Activated B cell treated with CpG ODN at 0.5 μM for 24 hours (primary cell): ENCODE results near the gene NCKAP5. TPM values are rescaled to one million over a fixed set of nuclear protein-coding genes. Genes with fewer than 3 reads are reported as not detected.

ENCODE experiments used
- ATAC-seq: fragments of 200-7000 bp; cut with Tn5 transposase; one replicate; pipeline ENCODE4 v1.10.0; 2021; ENCODE audit warnings: low read depth, mild to moderate bottlenecking, moderate library complexity
- CTCF ChIA-PET: fragments of 350-600 bp; sonication (Branson Sonifier 250); formaldehyde crosslinking; loops from one replicate; lab custom pipeline; 2021; ENCODE audit warnings: antibody characterized with exemption; lab: Charles Lee
- POLR2A ChIA-PET: fragments of 350-600 bp; sonication (Branson Sonifier 250); formaldehyde crosslinking; loops from one replicate; lab custom pipeline; 2021; ENCODE audit warnings: antibody characterized with exemption; lab: Charles Lee
- DNase-seq: peaks from one replicate; pipeline ENCODE4 v3.0.0; 2022
- H3K27ac Mint-ChIP-seq: one replicate; pipeline ENCODE4 v1.8.0; 2020; ENCODE audit warnings: mixed read lengths
- H3K27me3 Mint-ChIP-seq: one replicate; pipeline ENCODE4 v1.8.0; 2021; ENCODE audit warnings: mixed read lengths
- H3K36me3 Mint-ChIP-seq: one replicate; pipeline ENCODE4 v1.8.0; 2021; ENCODE audit warnings: low read depth, mixed read lengths
- H3K4me1 Mint-ChIP-seq: one replicate; pipeline ENCODE4 v1.8.0; 2021; ENCODE audit warnings: mixed read lengths
- H3K4me3 Mint-ChIP-seq: one replicate; pipeline ENCODE4 v1.8.0; 2020; ENCODE audit warnings: mild to moderate bottlenecking, mixed read lengths
- H3K9me3 Mint-ChIP-seq: one replicate; pipeline ENCODE4 v1.8.0; 2020; ENCODE audit warnings: mixed read lengths
- intact Hi-C: fragments of 100-400 bp; cut with micrococcal nuclease; formaldehyde crosslinking; loops from one replicate; pipeline ENCODE4 v1.15.1; 2024
- total RNA-seq: library from RNA; stranded (reverse); gene quantifications from 2 replicates; pipeline ENCODE4 v1.2.3, GENCODE V29; 2022
- TF ChIP-seq, protein P1 (sequence below): fragments of 200-600 bp; IDR thresholded peaks from one replicate; pipeline ENCODE4 v1.8.0; 2022; ENCODE audit warnings: antibody characterized with exemption, mild to moderate bottlenecking

NCKAP5 gene
- total RNA-seq, 1 donor from 2014 or later = not detected

DNA sequence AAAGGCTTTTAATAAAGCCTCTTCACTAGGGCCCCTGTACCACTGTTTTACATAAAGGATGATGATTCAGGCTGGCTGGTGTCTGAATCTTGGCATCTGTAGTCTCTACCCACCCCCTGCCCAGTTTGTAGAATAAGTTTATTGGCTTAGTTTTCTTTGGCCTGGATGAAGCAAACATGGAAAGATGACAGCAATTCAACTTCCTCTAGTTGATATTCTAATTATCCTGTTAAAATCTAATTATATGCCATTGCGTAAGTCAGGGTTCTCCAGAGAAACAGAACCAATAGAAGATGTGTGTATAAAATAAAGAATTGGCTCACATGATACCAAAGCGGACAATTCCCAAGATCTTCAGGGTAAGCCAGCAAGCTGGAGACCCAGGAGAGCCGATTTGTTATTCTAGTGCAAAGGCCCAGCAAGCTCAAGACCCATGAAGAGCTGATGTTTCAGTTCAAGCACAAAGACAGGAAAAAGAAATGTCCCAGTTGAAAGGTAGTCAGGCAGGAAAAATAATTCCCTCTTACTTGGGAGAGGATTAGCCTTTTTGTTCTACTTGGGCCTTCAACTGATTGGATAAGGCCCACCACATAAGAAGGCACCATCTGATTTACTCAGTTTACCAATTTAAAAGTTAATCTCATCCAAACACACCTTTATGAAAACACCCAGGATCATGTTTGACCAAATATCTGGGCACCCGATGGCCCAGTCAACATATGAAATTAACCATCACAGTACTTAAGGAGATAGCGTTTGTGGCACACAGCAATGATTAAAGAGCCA, 815.6 kb downstream of the NCKAP5 start:
- no peaks in the 10 kb centered on the region for H3K27me3 Mint-ChIP-seq
- CTCF ChIA-PET = no interaction called here
- TF ChIP-seq, protein P1, sequence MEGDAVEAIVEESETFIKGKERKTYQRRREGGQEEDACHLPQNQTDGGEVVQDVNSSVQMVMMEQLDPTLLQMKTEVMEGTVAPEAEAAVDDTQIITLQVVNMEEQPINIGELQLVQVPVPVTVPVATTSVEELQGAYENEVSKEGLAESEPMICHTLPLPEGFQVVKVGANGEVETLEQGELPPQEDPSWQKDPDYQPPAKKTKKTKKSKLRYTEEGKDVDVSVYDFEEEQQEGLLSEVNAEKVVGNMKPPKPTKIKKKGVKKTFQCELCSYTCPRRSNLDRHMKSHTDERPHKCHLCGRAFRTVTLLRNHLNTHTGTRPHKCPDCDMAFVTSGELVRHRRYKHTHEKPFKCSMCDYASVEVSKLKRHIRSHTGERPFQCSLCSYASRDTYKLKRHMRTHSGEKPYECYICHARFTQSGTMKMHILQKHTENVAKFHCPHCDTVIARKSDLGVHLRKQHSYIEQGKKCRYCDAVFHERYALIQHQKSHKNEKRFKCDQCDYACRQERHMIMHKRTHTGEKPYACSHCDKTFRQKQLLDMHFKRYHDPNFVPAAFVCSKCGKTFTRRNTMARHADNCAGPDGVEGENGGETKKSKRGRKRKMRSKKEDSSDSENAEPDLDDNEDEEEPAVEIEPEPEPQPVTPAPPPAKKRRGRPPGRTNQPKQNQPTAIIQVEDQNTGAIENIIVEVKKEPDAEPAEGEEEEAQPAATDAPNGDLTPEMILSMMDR = no peak
- H3K9me3 Mint-ChIP-seq = peaks cover 3% of the 10 kb centered on the region
- no peak overlapping the region for H3K27ac Mint-ChIP-seq
- DNase-seq (no peak), ATAC-seq (no peak)
- no peaks in the 10 kb centered on the region for H3K4me1 Mint-ChIP-seq
- POLR2A ChIA-PET = no interaction called here
- no peaks in the 10 kb centered on the region for H3K36me3 Mint-ChIP-seq
- intact Hi-C loops = loop anchor here (1.0 kb wide), 1 partner anchor 17 kb away; no protein-coding TSS in a partner anchor
- H3K4me3 Mint-ChIP-seq = no peak overlapping the region

DNA sequence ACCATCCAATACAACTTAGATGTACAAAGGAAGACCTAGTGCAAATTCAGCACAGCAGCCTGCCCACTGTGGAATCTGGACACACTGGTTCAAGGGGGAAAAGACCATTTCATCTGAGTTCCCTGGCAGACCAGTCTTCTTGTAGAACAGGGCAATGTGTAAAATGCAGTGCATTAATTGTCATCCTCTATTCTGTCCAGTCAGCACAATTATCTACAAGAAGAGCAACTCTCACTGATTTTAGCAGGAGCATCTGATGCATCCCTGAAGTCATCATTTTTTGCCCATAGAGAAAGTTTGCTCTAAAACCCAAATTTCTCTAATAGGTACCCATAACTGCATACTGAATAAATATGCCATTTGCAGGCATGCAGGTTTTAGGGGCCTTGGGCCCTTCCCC, 816.4 kb downstream of the NCKAP5 start:
- CTCF ChIA-PET = no interaction called here
- POLR2A ChIA-PET = no interaction called here
- Mint-ChIP-seq H3K36me3 (no peaks in the 10 kb centered on the region), H3K4me3 (no peak overlapping the region), H3K4me1 (peaks cover 3% of the 10 kb centered on the region), H3K27me3 (no peaks in the 10 kb centered on the region), H3K9me3 (peaks cover 3% of the 10 kb centered on the region), H3K27ac (no peak overlapping the region)
- TF ChIP-seq, protein P1 = no peak
- DNase-seq = no peak
- ATAC-seq = no peak
- intact Hi-C loops = no loop called here

DNA sequence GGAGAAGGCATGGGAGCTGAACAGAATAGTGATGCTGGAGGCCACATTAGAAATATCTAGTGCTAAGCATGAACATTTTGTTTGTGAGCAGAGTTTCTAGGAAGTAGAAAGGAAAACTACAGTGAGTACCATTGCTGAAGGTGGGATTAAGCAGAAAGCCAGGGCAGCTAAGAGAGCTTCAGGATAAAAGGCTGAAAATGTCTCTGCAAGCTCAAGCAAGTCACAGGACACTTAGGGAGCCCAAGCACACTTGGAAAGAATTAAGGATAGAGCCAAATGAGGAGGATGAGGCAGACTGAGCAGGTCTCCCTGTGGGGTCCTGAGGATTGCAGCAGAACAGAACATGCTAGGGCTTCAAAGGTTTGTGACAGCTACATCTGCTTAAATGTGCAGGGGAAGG, 817.7 kb downstream of the NCKAP5 start:
- CTCF ChIA-PET = no interaction called here
- H3K9me3 Mint-ChIP-seq = peaks cover 3% of the 10 kb centered on the region

DNA sequence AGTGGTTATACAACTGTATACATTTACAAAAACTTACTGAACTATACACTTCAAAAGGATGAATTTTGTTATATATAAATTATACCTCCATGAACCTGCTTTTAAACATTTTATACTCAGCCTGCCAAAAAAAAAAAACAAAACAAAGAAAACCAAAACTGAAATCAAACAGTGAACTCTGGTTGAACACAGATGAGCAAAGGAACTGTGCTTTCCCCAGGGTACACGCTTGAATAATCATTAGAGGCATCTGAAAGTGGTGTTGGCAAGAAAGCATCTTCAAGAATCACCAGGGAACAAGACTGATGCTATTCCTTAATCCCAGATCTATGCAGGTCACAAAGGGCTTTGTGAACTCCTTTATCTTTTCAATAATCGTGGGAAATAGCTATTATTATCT, 821.2 kb downstream of the NCKAP5 start:
- Mint-ChIP-seq H3K27me3 (no peaks in the 10 kb centered on the region), H3K27ac (no peak overlapping the region), H3K36me3 (no peaks in the 10 kb centered on the region), H3K9me3 (no peaks in the 10 kb centered on the region), H3K4me3 (no peak overlapping the region), H3K4me1 (peaks cover 3% of the 10 kb centered on the region)
- DNase-seq (no peak), ATAC-seq (no peak)
- intact Hi-C loops = no loop called here
- CTCF ChIA-PET = no interaction called here
- TF ChIP-seq, protein P1 = no peak
- POLR2A ChIA-PET = no interaction called here

More for the DNA sequence above, 817.7 kb downstream of the NCKAP5 start:
- intact Hi-C loops = no loop called here
- ATAC-seq (no peak), DNase-seq (no peak)
- POLR2A ChIA-PET = no interaction called here
- Mint-ChIP-seq H3K4me3 (no peak overlapping the region), H3K27ac (no peak overlapping the region), H3K4me1 (peaks cover 3% of the 10 kb centered on the region), H3K27me3 (no peaks in the 10 kb centered on the region), H3K36me3 (no peaks in the 10 kb centered on the region)
- TF ChIP-seq, protein P1 = no peak

DNA sequence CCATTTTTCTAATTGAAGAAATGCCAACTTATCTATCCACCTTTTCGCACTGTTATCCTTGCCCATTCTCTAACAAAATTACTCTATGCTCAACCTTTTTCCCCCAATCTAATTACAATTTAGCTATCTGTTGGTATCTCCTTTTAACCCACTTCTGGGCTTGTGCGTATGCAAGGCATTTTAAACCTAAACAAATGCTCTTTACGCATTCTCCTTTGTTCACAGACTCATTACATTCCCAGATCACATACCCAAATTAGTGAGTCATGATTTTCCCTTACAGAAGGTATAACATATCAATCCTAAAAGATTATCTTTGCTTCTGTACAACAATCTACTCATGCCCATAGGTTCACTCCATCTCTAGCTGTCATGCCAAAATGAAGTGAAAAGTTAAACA, 826.5 kb downstream of the NCKAP5 start:
- POLR2A ChIA-PET = no interaction called here
- no peaks in the 10 kb centered on the region for H3K4me1 Mint-ChIP-seq
- TF ChIP-seq, protein P1 = no peak

More for the DNA sequence above, 826.5 kb downstream of the NCKAP5 start:
- Mint-ChIP-seq H3K27ac (no peak overlapping the region), H3K36me3 (no peaks in the 10 kb centered on the region), H3K27me3 (no peaks in the 10 kb centered on the region), H3K9me3 (no peaks in the 10 kb centered on the region), H3K4me3 (no peak overlapping the region)
- ATAC-seq (no peak), DNase-seq (no peak)
- CTCF ChIA-PET = no interaction called here
- intact Hi-C loops = no loop called here
